GM12891 (cell line): ENCODE measurements around the gene WWC2.

Experiments used
- DNase-seq: peaks from one replicate; pipeline ENCODE4 v3.0.0; 2011; ENCODE audit warnings: low spot score; ENCODE audit not compliant: insufficient read length
- FAIRE-seq: peaks from 2 replicates; lab custom pipeline; 2011; peaks lifted over from hg19 to GRCh38; lab: Jason Lieb, UNC
- PAX5 ChIP-seq: IDR thresholded peaks from 2 replicates; pipeline ENCODE4 v1.6.1; 2011; ENCODE audit warnings: low read length, moderate library complexity, mild to moderate bottlenecking; ENCODE audit not compliant: insufficient read depth, severe bottlenecking
- POLR2A ChIP-seq: IDR thresholded peaks from 2 replicates; pipeline ENCODE4 v1.6.1; 2011; ENCODE audit warnings: low read depth, low read length, control low read depth
- POLR2AphosphoS5 ChIP-seq: IDR thresholded peaks from 2 replicates; pipeline ENCODE4 v1.6.1; 2011; ENCODE audit warnings: low read depth, low read length, control low read depth
- POU2F2 ChIP-seq: IDR thresholded peaks from 2 replicates; pipeline ENCODE4 v1.6.1; 2011; ENCODE audit warnings: low read depth, mild to moderate bottlenecking, control low read depth, low read length, moderate library complexity
- SPI1 ChIP-seq: IDR thresholded peaks from 2 replicates; pipeline ENCODE4 v1.6.1; 2011; ENCODE audit warnings: low read depth, low read length, control low read depth
- TAF1 ChIP-seq: IDR thresholded peaks from 2 replicates; pipeline ENCODE4 v1.6.1; 2011; ENCODE audit warnings: low read depth, low read length, control low read depth

Gene WWC2

DNA sequence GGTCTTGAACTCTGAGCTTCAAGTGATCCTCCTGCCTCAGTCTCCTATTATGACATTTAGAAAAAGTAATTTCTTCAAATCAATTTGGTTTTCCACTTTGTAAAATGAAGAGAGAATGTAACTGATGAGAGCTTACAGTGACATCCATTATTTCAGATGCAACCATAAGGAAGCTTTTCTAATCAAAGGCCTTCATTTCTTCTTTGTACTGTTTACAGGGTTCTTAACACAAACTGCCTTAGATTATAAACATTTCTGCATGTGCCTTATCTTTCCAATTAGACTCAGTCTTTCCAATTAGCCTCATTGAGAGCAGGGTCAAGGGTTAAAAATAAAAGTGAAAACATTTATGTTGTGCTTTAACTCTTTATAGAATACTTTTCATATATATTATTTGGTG lies 71.8 kb downstream of the WWC2 start:
- no peak for DNase-seq
- FAIRE-seq, result no peak
- TF ChIP-seq TAF1 (no peak), POLR2AphosphoS5 (no peak), PAX5 (no peak), POLR2A (no peak), POU2F2 (no peak), SPI1 (no peak)

DNA sequence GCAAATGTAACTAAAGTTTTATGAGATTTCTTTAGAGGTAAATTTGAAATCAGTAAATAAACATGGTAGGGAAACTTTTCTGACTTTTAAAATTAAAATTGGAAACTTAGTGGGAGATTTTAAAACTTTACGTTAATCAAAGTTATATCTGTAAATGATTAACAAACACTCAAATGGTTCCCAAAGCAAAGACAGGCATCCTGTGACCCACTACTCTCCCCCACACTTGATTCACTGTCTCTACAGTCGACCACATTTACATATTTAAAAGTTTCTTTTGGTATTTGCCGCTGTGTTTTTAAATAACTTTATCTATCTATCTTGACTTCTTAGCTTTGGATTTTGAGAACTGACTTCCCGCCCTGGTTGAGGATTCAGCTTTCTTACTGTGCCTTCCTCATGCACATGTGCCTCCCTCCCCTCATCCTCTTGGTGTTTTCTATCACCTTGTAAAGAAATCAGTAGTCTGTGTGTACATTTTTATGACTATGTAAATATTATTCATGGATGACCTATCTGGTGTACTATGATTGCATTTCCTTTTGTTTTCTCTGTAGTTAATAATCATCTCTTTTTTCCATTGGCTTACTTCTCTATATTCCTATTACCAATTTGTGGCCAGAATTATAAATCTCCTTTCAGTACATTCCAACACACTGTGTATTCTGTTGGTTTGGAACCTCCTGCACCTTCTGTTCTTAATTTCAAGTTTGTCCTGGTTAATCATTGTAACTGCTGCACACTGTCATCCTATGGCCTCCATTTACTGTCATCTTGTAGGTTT lies 72.6 kb downstream of the WWC2 start:
- no peak for FAIRE-seq
- TF ChIP-seq POU2F2 (no peak), SPI1 (no peak), POLR2A (no peak), PAX5 (no peak), TAF1 (no peak), POLR2AphosphoS5 (no peak)
- no peak for DNase-seq

DNA sequence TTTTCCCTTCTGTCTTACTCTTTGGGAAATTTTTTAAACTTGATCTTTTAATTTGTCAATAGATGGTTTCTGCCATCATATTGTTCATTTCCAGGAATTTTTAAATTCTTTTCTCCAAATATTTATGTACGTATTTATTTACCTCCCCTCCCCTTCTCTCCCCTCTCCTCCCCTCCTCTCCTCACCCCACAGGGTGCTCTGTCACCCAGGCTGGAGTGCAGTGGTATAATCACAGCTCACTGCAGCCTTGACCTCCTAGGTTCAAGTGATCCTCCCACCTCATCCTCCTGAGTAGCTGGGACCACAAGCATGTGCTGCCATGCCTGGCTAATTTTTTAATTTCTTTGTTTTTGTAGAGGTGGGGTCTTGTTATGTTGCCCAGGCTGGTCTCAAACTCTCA lies 73.8 kb downstream of the WWC2 start:
- no peak for TF ChIP-seq POU2F2
- TF ChIP-seq PAX5, result no peak
- no peak for TF ChIP-seq SPI1
- no peak for TF ChIP-seq POLR2A
- no peak for TF ChIP-seq POLR2AphosphoS5
- TF ChIP-seq TAF1, result no peak
- DNase-seq (no peak), FAIRE-seq (no peak)

DNA sequence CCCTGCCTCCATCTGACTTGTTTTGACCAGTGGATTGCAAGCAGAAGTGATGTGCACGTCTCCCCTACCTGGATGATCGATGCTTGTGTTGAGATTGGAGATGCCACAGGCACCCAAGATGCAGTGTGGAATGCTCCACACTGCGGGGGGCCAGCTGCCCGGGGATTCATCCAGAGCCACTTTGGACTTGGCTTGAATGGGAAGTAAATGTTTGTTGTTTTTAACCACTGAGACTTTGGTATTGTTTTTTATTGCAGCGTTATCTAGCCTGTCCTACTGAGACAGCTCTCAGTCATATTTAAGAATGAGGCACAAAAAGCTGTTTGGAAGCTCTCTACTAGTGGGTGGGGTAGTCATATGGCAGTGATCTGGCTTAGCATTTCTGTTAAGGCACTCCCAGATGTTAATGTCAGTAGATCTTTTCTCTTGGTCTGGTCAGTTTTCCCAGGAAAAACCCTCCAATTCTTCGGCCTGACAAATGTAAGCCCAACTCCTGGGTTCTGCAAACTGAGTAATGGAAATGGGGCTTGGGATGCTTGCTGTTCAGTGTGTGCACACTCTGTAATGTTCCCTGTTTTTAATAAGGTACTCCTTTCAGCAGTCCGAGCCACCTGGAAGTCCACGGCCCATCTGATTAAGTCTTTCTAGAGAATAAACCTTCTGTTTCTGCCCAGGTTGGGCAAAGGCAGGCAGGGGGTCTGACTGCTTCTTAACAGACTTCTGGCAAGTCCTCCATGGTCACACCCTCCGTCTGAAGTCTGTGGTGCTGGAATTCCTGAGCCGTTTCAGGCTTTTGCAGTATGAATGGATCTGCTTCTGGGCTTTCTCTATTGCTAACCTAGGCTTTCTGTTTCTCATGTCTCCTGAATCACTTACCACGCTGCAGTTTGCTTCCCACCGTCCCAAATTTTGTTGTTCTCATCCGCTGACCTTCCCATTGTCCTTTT lies 74.8 kb downstream of the WWC2 start:
- no peak for DNase-seq
- no peak for FAIRE-seq
- TF ChIP-seq POLR2AphosphoS5, result no peak
- TF ChIP-seq SPI1, result no peak
- TF ChIP-seq POU2F2, result no peak
- no peak for TF ChIP-seq PAX5

DNA sequence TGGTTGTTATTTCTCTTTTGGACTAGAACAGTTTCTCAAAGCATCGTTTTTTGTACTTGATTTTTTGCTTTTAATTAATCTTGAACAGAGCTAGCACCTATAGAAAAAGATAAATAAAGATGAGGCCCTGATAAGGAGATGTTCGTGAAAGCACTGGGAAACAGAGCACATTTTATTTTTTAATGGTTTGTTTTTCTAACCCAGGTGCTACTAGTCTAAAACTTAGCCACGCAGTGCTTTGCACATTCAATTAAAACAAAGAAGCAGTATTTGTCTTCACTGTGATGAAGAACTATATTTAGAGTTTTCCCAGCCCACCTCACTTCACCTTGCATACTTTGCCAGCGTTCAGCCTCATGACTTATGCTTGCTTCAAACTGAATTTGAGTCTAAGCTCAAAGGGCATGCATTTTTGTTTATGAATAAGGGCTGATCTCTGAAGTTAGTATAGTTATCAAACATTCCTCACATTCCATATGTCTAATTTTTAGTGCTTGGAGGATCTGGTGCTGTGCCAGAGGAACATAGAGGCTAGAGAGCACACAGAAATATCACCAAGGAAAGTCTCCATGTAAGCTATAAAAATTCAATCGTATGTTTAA lies 76.7 kb downstream of the WWC2 start:
- DNase-seq (no peak), FAIRE-seq (no peak)
- TF ChIP-seq PAX5 (no peak), POU2F2 (no peak), TAF1 (no peak), SPI1 (no peak)

DNA sequence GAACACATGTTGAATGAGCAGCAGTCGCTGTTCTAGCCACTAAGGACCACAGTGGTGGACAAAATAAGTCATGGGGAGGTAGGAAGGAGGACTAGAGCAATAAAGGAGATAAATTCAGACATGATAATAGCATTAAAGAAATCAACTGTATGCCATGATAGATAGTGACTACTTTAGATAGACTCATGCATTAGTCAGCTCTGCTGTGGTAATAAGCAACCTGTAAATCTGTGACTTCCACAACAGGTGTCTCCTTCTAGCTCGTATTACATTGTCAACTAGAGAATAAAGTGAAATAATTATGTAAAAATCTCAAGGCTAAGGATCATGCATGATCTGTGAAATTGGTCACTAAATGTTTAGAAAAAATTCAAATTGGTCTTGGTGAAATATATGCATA lies 77.9 kb downstream of the WWC2 start:
- TF ChIP-seq TAF1 (no peak), POU2F2 (no peak), POLR2AphosphoS5 (no peak), PAX5 (no peak), SPI1 (no peak), POLR2A (no peak)
- no peak for FAIRE-seq
- DNase-seq, result no peak

DNA sequence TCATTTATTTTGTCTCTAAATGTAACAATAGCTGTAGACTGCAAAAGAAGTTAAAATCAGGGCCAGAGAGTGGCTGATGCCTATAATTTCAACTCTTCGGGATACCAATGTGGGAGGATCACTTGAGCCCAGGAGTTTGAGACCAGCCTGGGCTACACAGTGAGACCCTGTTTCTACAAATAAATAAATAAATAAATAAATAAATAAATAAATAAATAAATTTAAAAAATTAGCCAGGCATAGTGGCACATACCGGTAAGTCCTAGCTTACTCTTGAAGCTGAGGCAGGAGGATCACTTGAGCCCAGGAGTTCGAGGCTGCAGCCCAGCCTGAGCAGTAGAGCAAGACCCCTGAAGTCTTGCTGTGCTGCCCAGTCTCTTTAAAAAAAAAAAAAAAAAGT lies 79.1 kb downstream of the WWC2 start:
- no peak for FAIRE-seq
- DNase-seq, result no peak
- TF ChIP-seq TAF1, result no peak
- TF ChIP-seq POLR2A, result no peak
- TF ChIP-seq POLR2AphosphoS5, result no peak
- TF ChIP-seq PAX5, result no peak
- TF ChIP-seq SPI1, result no peak
- no peak for TF ChIP-seq POU2F2

DNA sequence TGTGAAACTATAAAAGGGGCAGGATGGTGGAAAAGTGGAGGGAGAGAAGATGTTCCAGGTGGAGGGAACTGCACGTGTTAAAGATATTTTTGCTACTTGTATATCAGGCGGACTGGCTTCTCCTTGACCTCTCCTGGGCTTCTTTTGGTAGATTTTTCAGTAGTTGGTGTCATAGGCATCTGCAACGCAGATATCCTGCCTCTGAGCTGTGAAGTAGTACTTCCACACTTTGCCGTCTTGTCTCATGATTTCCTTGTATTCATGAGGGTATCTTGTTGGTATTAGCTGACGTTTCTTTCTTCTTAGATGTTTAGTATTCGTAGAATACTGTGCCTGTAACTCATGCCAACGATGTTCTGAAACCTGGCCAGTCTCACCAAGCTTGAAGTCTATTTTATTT lies 81.0 kb downstream of the WWC2 start:
- FAIRE-seq (no peak), DNase-seq (no peak)
- TF ChIP-seq POLR2AphosphoS5, result no peak
- TF ChIP-seq SPI1, result no peak
- TF ChIP-seq POLR2A, result no peak
- no peak for TF ChIP-seq PAX5
- TF ChIP-seq POU2F2, result no peak
- TF ChIP-seq TAF1, result no peak

DNA sequence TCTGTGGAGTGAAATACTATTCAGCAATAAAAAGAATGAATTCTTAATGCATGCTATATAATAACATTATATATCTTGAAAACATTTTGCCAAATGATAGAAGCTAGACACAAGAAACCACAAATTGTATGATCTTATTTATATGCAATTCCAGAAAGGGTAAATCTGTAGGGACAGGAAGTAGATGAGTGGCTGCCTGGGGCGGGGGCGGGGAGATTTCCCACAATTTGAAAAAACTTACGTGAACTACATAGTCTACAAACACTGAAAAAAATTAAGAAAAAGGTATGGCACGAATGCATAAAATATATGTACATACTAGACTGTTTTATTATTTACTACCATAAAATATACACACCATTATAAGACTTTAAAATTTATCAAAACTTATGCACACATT lies 81.6 kb downstream of the WWC2 start:
- TF ChIP-seq POLR2A (no peak), POLR2AphosphoS5 (no peak), TAF1 (no peak), SPI1 (no peak), PAX5 (no peak), POU2F2 (no peak)
- FAIRE-seq (no peak), DNase-seq (no peak)

DNA sequence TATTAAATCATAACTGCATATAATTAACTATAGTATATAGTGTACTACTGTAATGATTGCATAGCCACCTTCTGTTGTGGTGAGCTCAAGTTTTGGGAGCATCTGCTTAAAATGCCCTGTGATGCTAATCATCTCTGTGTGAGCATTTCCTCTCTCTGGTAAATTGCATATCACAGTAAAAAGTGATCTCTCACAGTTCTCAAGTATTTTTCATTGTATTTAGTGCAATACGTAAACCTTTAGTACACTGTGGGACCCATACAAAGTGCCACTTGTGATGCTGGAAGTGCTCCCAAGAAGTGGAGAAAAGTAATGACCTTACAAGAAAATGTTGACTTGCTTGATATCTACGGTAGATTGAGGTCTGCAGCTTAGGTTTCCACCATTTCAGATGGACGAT lies 82.0 kb downstream of the WWC2 start:
- TF ChIP-seq POLR2A (no peak), POU2F2 (no peak), TAF1 (no peak), POLR2AphosphoS5 (no peak), PAX5 (no peak), SPI1 (no peak)
- DNase-seq (no peak), FAIRE-seq (no peak)
